MM.1S (cell line): Measurements from ENCODE around the gene ARMC3.

ENCODE experiments used
- DNase-seq: peaks from one replicate; pipeline ENCODE4 v3.0.0-alpha.2; 2015
- H2AFZ ChIP-seq: fragments of 300-600 bp; sonication (generic); 2 replicates; pipeline ENCODE4 v1.6.0; 2016; ENCODE audit warnings: antibody characterized with exemption, low read length
- H3F3A ChIP-seq: fragments of 300-600 bp; sonication (generic); 2 replicates; pipeline ENCODE4 v1.6.1; 2016; ENCODE audit warnings: mild to moderate bottlenecking, antibody characterized with exemption, low read length, moderate library complexity, mixed read lengths; ENCODE audit not compliant: insufficient read depth
- H3K27ac ChIP-seq: fragments of 300-600 bp; sonication (generic); 2 replicates; pipeline ENCODE4 v1.5.1; 2016; ENCODE audit warnings: mild to moderate bottlenecking, low read length
- H3K27me3 ChIP-seq: fragments of 300-600 bp; sonication (generic); replicated peaks from 2 replicates; pipeline ENCODE4 v1.6.0; 2016; ENCODE audit warnings: low read length; ENCODE audit not compliant: insufficient read depth
- H3K36me3 ChIP-seq: fragments of 300-600 bp; sonication (generic); replicated peaks from 2 replicates; pipeline ENCODE4 v1.6.1; 2016; ENCODE audit warnings: mild to moderate bottlenecking, low read length, mixed read lengths; ENCODE audit not compliant: insufficient read depth
- H3K4me1 ChIP-seq: fragments of 300-600 bp; sonication (generic); 2 replicates; pipeline ENCODE4 v1.6.1; 2016; ENCODE audit warnings: low read length, mixed read lengths
- H3K4me2 ChIP-seq: fragments of 300-600 bp; sonication (generic); 2 replicates; pipeline ENCODE4 v1.6.0; 2016; ENCODE audit warnings: low read depth, low read length
- H3K4me3 ChIP-seq: fragments of 300-600 bp; sonication (generic); 2 replicates; pipeline ENCODE4 v1.5.1; 2016; ENCODE audit warnings: low read length, mixed read lengths
- H3K79me2 ChIP-seq: fragments of 300-600 bp; sonication (generic); 2 replicates; pipeline ENCODE4 v1.6.1; 2016; ENCODE audit warnings: mixed run types, low read length, mixed read lengths
- H3K9ac ChIP-seq: fragments of 300-600 bp; sonication (generic); 2 replicates; pipeline ENCODE4 v1.6.1; 2016; ENCODE audit warnings: low read length, mixed read lengths
- H3K9me2 ChIP-seq: fragments of 300-600 bp; sonication (generic); replicated peaks from 2 replicates; pipeline ENCODE4 v1.6.1; 2016; ENCODE audit warnings: mild to moderate bottlenecking, low read length, mixed read lengths; ENCODE audit not compliant: insufficient read depth
- H3K9me3 ChIP-seq: fragments of 300-600 bp; sonication (generic); replicated peaks from 2 replicates; pipeline ENCODE4 v1.6.1; 2016; ENCODE audit warnings: mild to moderate bottlenecking, low read length, mixed read lengths; ENCODE audit not compliant: insufficient read depth
- H4K20me1 ChIP-seq: fragments of 300-600 bp; sonication (generic); 2 replicates; pipeline ENCODE4 v1.6.1; 2016; ENCODE audit warnings: mild to moderate bottlenecking, low read length, moderate library complexity, mixed read lengths; ENCODE audit not compliant: insufficient read depth
- EZH2 ChIP-seq: fragments of 300-600 bp; sonication (generic); optimal IDR thresholded peaks from 2 replicates; pipeline ENCODE3; 2017; ENCODE audit warnings: low read depth, mild to moderate bottlenecking, antibody characterized with exemption, low read length, mixed read lengths
- EZH2phosphoT487 ChIP-seq: fragments of 300-600 bp; sonication (generic); IDR thresholded peaks from 2 replicates; pipeline ENCODE4 v1.6.1; 2018; ENCODE audit warnings: antibody characterized with exemption, low read length
- TF ChIP-seq, protein P1 (sequence below): fragments of 300-600 bp; sonication (generic); IDR thresholded peaks from 2 replicates; pipeline ENCODE4 v1.5.1; 2016; ENCODE audit warnings: antibody characterized with exemption, low read length, mixed read lengths

Gene ARMC3

DNA sequence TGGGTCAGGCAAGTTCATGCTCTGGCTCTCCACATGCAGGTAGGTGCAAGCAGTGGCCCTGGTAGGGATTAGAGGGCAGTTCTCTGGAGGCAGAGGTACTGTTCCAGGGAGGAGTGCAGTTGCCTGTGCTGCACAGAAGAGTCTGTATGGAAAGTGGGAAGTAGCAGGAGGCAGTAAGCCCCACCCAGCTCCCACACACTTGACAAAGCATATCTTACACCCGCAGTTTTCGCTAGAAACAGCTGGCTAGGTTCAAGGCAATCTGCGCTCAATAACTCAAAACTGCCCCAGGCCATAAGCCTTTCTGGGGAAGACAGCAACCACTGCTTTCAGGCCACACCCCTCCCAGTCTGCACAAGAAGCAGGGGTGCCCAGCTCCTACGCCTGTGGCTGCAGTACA lies 33.1 kb upstream of the ARMC3 start:
- H3K27me3 ChIP-seq: no peaks in the 10 kb centered on the region
- H3K4me2 ChIP-seq: no peak overlapping the region
- no peak overlapping the region for H3K4me3 ChIP-seq
- no peak overlapping the region for H3K27ac ChIP-seq
- no peaks in the 10 kb centered on the region for H3K79me2 ChIP-seq
- H3K9me3 ChIP-seq: no peaks in the 10 kb centered on the region
- no peaks in the 10 kb centered on the region for H3K4me1 ChIP-seq
- H4K20me1 ChIP-seq: no peaks in the 10 kb centered on the region
- H2AFZ ChIP-seq: no peak overlapping the region
- no peaks in the 10 kb centered on the region for H3K36me3 ChIP-seq
- H3K9ac ChIP-seq: no peak overlapping the region
- no peak for DNase-seq
- H3K9me2 ChIP-seq: no peaks in the 10 kb centered on the region
- TF ChIP-seq EZH2 (no peak), EZH2phosphoT487 (no peak)
- TF ChIP-seq, protein P1, sequence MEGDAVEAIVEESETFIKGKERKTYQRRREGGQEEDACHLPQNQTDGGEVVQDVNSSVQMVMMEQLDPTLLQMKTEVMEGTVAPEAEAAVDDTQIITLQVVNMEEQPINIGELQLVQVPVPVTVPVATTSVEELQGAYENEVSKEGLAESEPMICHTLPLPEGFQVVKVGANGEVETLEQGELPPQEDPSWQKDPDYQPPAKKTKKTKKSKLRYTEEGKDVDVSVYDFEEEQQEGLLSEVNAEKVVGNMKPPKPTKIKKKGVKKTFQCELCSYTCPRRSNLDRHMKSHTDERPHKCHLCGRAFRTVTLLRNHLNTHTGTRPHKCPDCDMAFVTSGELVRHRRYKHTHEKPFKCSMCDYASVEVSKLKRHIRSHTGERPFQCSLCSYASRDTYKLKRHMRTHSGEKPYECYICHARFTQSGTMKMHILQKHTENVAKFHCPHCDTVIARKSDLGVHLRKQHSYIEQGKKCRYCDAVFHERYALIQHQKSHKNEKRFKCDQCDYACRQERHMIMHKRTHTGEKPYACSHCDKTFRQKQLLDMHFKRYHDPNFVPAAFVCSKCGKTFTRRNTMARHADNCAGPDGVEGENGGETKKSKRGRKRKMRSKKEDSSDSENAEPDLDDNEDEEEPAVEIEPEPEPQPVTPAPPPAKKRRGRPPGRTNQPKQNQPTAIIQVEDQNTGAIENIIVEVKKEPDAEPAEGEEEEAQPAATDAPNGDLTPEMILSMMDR: no peak
- H3F3A ChIP-seq: no peaks in the 10 kb centered on the region

DNA sequence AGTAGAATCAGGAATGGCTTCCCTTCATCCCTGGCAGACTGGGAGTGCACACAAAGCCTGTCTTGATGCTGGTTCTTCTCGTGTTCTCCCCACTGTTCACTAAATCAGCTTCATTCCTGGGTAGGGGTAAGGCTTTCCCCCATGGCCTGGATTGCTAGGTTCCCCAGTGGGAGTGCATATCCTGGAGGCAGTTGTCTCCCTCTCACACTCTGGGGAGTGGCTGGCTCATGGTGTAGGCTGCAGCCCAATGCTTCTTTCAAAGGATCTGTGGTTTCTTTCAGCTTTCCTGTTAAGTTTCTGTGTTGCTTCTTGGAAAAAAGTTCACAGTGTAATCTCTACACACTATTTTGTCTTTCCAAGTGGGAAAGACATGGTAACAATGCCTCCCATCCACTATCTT lies 32.6 kb upstream of the ARMC3 start:
- no peaks in the 10 kb centered on the region for H3K9me3 ChIP-seq
- no peaks in the 10 kb centered on the region for H3K79me2 ChIP-seq
- no peaks in the 10 kb centered on the region for H3K27me3 ChIP-seq
- no peaks in the 10 kb centered on the region for H4K20me1 ChIP-seq
- H3F3A ChIP-seq: no peaks in the 10 kb centered on the region
- H3K9ac ChIP-seq: no peak overlapping the region
- no peak overlapping the region for H3K27ac ChIP-seq
- H3K4me1 ChIP-seq: no peaks in the 10 kb centered on the region
- no peaks in the 10 kb centered on the region for H3K36me3 ChIP-seq
- H3K9me2 ChIP-seq: no peaks in the 10 kb centered on the region
- no peak overlapping the region for H2AFZ ChIP-seq
- no peak for DNase-seq
- TF ChIP-seq EZH2phosphoT487 (no peak), EZH2 (no peak)
- TF ChIP-seq, protein P1: no peak
- no peak overlapping the region for H3K4me2 ChIP-seq
- H3K4me3 ChIP-seq: no peak overlapping the region

DNA sequence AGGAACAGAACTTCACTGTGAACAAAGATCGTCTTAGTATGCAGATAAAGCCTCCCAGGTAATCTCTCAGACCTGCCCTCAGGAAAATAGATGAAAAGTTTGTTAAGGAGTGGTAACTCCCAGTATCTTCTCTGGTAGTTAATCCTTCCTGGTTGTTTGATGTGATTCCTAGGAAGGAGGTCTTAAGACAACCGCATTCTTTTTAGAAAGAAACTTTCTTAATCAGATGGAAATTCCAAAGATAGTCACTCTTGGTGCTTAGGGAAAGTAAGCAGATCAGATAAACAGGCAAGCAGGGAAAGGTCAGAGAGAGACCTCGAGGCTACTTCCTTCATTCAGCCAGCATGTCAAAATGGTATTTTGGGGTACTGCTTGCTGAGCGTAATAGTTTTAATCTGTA lies 30.5 kb upstream of the ARMC3 start:
- no peaks in the 10 kb centered on the region for H4K20me1 ChIP-seq
- no peaks in the 10 kb centered on the region for H3K27me3 ChIP-seq
- H3K9ac ChIP-seq: no peak overlapping the region
- no peaks in the 10 kb centered on the region for H3K4me1 ChIP-seq
- no peaks in the 10 kb centered on the region for H3K36me3 ChIP-seq
- no peak overlapping the region for H3K4me3 ChIP-seq
- H3K9me2 ChIP-seq: no peaks in the 10 kb centered on the region
- H3K27ac ChIP-seq: no peak overlapping the region
- no peaks in the 10 kb centered on the region for H3K9me3 ChIP-seq
- TF ChIP-seq EZH2phosphoT487 (no peak), EZH2 (no peak)
- TF ChIP-seq, protein P1: no peak
- H3K4me2 ChIP-seq: no peak overlapping the region
- H2AFZ ChIP-seq: no peak overlapping the region
- H3K79me2 ChIP-seq: no peaks in the 10 kb centered on the region
- DNase-seq: no peak
- H3F3A ChIP-seq: no peaks in the 10 kb centered on the region
